ENCODE data around the gene ZKSCAN3.
"Not testable (repeated sequence)": the region's sequence is repeated elsewhere in the genome, so short reads cannot be mapped to it uniquely, and the experiment has no call there.

Gene ZKSCAN3

DNA sequence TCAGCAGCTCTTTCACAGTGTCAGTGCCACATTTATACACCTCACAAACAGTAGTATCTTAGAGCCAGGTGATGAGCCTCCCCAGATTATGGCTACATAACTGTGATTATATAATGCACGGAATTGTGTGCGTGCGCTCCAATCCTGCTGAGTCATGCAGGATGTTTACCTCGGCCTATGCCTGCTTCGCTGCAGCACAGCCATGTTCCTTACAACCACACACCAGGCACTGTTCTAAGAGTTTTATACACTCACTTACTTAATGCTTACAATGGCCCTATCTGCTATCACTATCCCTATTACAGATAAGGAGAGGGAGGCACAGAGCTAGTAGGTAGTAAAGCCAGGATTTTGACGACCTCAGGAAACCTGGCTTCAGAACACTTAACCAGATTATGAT, 7.3 kb downstream of the ZKSCAN3 start:
- ATAC-seq, result no peak
- TF ChIP-seq, protein P1, sequence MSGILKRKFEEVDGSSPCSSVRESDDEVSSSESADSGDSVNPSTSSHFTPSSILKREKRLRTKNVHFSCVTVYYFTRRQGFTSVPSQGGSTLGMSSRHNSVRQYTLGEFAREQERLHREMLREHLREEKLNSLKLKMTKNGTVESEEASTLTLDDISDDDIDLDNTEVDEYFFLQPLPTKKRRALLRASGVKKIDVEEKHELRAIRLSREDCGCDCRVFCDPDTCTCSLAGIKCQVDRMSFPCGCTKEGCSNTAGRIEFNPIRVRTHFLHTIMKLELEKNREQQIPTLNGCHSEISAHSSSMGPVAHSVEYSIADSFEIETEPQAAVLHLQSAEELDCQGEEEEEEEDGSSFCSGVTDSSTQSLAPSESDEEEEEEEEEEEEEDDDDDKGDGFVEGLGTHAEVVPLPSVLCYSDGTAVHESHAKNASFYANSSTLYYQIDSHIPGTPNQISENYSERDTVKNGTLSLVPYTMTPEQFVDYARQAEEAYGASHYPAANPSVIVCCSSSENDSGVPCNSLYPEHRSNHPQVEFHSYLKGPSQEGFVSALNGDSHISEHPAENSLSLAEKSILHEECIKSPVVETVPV (CRISPR knock-in tag; IDR thresholded peaks at IDR 0.05), result no peak
- TF ChIP-seq OSR1 (CRISPR knock-in tag; IDR thresholded peaks at IDR 0.05) (no peak), PPARA (CRISPR knock-in tag; IDR thresholded peaks at IDR 0.05; ENCODE audit: borderline replicate concordance) (no peak), ZNF8 (CRISPR knock-in tag; IDR thresholded peaks at IDR 0.05) (no peak), TOX (CRISPR knock-in tag; IDR thresholded peaks at IDR 0.05; ENCODE audit: borderline replicate concordance) (no peak), PATZ1 (CRISPR knock-in tag; IDR thresholded peaks at IDR 0.05; ENCODE audit: borderline replicate concordance) (no peak)

DNA sequence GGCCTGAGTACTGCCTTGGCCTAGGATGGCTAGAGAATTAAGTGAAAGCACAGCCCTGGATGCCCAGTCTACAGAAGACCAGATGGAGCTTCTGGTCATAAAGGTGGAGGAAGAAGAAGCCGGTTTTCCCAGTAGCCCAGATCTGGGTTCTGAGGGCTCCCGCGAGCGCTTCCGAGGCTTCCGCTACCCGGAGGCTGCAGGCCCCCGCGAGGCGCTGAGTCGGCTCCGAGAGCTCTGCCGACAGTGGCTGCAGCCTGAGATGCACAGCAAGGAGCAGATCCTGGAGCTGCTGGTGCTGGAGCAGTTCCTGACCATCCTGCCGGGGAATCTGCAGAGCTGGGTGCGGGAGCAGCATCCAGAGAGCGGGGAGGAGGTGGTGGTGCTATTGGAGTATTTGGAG, 9.8 kb downstream of the ZKSCAN3 start:
- not testable (repeated sequence) for ATAC-seq

DNA sequence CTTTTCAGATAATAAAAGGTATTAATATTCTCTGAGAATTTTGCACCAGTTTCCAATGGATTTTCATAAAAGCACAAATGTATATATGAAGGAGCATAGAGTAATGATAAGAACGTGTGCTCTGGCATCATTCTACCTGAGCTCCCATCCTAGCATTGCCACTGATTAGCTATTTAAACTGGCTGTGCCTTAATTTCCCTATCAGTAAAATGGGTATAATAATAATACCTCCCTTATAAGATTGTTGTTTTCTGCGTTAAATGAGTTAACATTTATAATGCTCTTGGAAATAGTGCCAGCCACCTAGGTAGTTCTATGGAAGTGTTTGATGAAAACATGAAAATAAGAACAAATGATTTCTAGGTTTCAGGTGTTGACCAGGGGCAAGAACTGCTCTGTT, 11.2 kb downstream of the ZKSCAN3 start:
- no peak for TF ChIP-seq ISL1 (CRISPR knock-in tag; IDR thresholded peaks at IDR 0.05)
- ATAC-seq, result no peak

DNA sequence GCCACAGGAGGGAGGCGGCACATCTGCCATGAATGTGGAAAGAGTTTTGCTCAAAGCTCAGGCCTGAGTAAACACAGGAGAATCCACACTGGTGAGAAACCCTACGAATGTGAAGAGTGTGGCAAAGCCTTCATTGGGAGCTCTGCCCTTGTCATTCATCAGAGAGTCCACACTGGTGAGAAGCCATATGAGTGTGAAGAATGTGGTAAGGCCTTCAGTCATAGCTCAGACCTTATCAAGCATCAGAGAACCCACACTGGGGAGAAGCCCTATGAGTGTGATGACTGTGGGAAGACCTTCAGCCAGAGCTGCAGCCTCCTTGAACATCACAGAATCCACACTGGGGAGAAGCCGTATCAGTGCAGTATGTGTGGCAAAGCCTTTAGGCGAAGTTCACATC, 15.8 kb downstream of the ZKSCAN3 start:
- ATAC-seq, result not testable (repeated sequence)

DNA sequence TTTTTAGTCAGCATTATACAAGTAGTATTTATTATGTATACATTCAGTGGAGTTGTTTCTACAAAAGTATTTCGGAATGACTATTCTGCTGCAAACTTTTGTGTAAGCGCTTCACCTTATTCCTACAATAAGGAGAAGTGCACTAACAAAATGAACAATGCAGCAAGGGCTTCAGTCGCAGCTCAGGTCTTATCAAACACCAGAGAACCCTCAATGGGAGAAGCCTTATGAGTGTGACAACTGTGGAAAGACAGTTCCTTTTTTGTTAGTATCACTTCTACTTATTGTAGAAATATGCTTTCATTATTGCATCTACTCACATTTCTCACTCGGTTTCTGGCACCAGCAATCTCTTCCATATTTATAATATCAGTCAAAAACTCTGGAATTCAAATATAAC, 18.8 kb downstream of the ZKSCAN3 start:
- TF ChIP-seq ARNTL (CRISPR knock-in tag; IDR thresholded peaks at IDR 0.05; ENCODE audit: borderline replicate concordance, low read depth) (no peak), ZC3H10 (CRISPR knock-in tag; IDR thresholded peaks at IDR 0.05) (no peak), GLIS3 (CRISPR knock-in tag; IDR thresholded peaks at IDR 0.05) (no peak), TOX (CRISPR knock-in tag; IDR thresholded peaks at IDR 0.05; ENCODE audit: borderline replicate concordance) (no peak), CSDC2 (CRISPR knock-in tag; IDR thresholded peaks at IDR 0.05) (no peak), ZFP3 (CRISPR knock-in tag; IDR thresholded peaks at IDR 0.05) (no peak), OSR1 (CRISPR knock-in tag; IDR thresholded peaks at IDR 0.05) (no peak), RARB (CRISPR knock-in tag; IDR thresholded peaks at IDR 0.05) (no peak), BACH2 (CRISPR knock-in tag; IDR thresholded peaks at IDR 0.05; ENCODE audit: borderline replicate concordance) (no peak), CREB5 (CRISPR knock-in tag; IDR thresholded peaks at IDR 0.05; ENCODE audit: low read depth) (no peak)
- TF ChIP-seq, protein P1 (CRISPR knock-in tag; IDR thresholded peaks at IDR 0.05), result no peak
- ATAC-seq, result no peak

GRCh38 chr6:28369463-28369862, 19.7 kb downstream of the ZKSCAN3 start:
- ATAC-seq, result no peak
- no peak for TF ChIP-seq BACH2 (CRISPR knock-in tag; IDR thresholded peaks at IDR 0.05; ENCODE audit: borderline replicate concordance)
- TF ChIP-seq ZFP3 (CRISPR knock-in tag; IDR thresholded peaks at IDR 0.05), result no peak
- TF ChIP-seq PATZ1 (CRISPR knock-in tag; IDR thresholded peaks at IDR 0.05; ENCODE audit: borderline replicate concordance), result no peak
- no peak for TF ChIP-seq ARNTL (CRISPR knock-in tag; IDR thresholded peaks at IDR 0.05; ENCODE audit: borderline replicate concordance, low read depth)
- TF ChIP-seq SNAI2 (CRISPR knock-in tag; IDR thresholded peaks at IDR 0.05), result no peak
- TF ChIP-seq TCF4 (CRISPR knock-in tag; IDR thresholded peaks at IDR 0.05; ENCODE audit: borderline replicate concordance), result no peak
- TF ChIP-seq TSHZ2 (CRISPR knock-in tag; IDR thresholded peaks at IDR 0.05), result no peak
- no peak for TF ChIP-seq ZC3H10 (CRISPR knock-in tag; IDR thresholded peaks at IDR 0.05)
- no peak for TF ChIP-seq ZFP30 (CRISPR knock-in tag; IDR thresholded peaks at IDR 0.05)
- TF ChIP-seq ISL1 (CRISPR knock-in tag; IDR thresholded peaks at IDR 0.05), result no peak
- no peak for TF ChIP-seq ZNF8 (CRISPR knock-in tag; IDR thresholded peaks at IDR 0.05)
- TF ChIP-seq CREB5 (CRISPR knock-in tag; IDR thresholded peaks at IDR 0.05; ENCODE audit: low read depth), result no peak
- TF ChIP-seq OSR1 (CRISPR knock-in tag; IDR thresholded peaks at IDR 0.05), result no peak
